HCT116 (cell line): ENCODE measurements around the gene GGCT. TPM values are rescaled to one million over a fixed set of nuclear protein-coding genes. Genes with fewer than 3 reads are reported as not detected.

Experiments used
- ATAC-seq: fragments of 200-7000 bp; cut with Tn5 transposase; 2 replicates; pipeline ENCODE4 v1.9.1; 2020; ENCODE audit warnings: mild to moderate bottlenecking, moderate library complexity
- BruUV-seq: library from RNA; stranded (reverse); fragments of 400-500 nt; replicated peaks from 2 replicates; lab custom pipeline; 2021; lab: Mats Ljungman, UMichigan
- CTCF ChIA-PET: fragments of 300-600 bp; sonication (Branson Sonifier 250); formaldehyde crosslinking; loops from one replicate; lab custom pipeline; 2021; ENCODE audit warnings: antibody characterized with exemption; lab: Charles Lee
- POLR2A ChIA-PET: fragments of 300-600, 350-600 bp; sonication (Branson Sonifier 250); formaldehyde crosslinking; loops from one replicate; lab custom pipeline; 2021; ENCODE audit warnings: antibody characterized with exemption; lab: Charles Lee
- RAD21 ChIA-PET, 2 experiments: fragments of 300-600 bp; sonication (Branson Sonifier 250); formaldehyde crosslinking; loops; one replicate each; lab custom pipeline; 2023; ENCODE audit warnings: low total read pairs in 2 of 2; ENCODE audit not compliant: uncharacterized antibody in 2 of 2, unreplicated experiment in 2 of 2, low non-redundant PET in 1 of 2; lab: Charles Lee
- DNase-seq: peaks from one replicate; pipeline ENCODE4 v3.0.0-alpha.2; 2010; ENCODE audit warnings: low read depth, low spot score
- H2AFZ ChIP-seq: fragments of 200-600 bp; shearing (Covaris generic), sonication (generic); 2 replicates; pipeline ENCODE4 v1.6.1; 2017; ENCODE audit warnings: low read depth, mixed run types, mixed read lengths, antibody characterized with exemption, low read length; ENCODE audit not compliant: poor library complexity, severe bottlenecking
- H3K27ac ChIP-seq: 2 replicates; pipeline ENCODE4 v1.5.1; 2012; ENCODE audit warnings: low read depth, low read length
- H3K27me3 ChIP-seq: fragments of 200-600 bp; sonication (generic); 2 replicates; pipeline ENCODE4 v1.6.1; 2016; ENCODE audit warnings: mixed run types, low read length, mixed read lengths; ENCODE audit not compliant: insufficient read depth
- H3K36me3 ChIP-seq, 2 experiments: fragments of 200-500 bp in 1 of 2; fragments of 200-600 bp in 1 of 2; sonication (Bioruptor generic) in 1 of 2; sonication (generic) in 1 of 2; 2 replicates each; pipeline versions ENCODE4 v1.5.1 to v1.6.1; 2014 to 2016; ENCODE audit warnings: low read length in 2 of 2, inconsistent platforms in 1 of 2, mixed read lengths in 1 of 2, mixed run types in 1 of 2; ENCODE audit not compliant: insufficient read depth in 2 of 2, control insufficient read depth in 1 of 2
- H3K4me1 ChIP-seq, 2 experiments: fragments of 200-600 bp in 1 of 2; sonication (generic) in 1 of 2; 2 replicates each; pipeline versions ENCODE4 v1.5.1 to v1.6.1; 2012 to 2017; ENCODE audit warnings: low read length in 2 of 2, inconsistent platforms in 1 of 2, mild to moderate bottlenecking in 1 of 2, mixed read lengths in 1 of 2, mixed run types in 1 of 2, moderate library complexity in 1 of 2; ENCODE audit not compliant: insufficient read depth in 2 of 2, control insufficient read depth in 1 of 2
- H3K4me2 ChIP-seq: fragments of 200-600 bp; sonication (generic); 2 replicates; pipeline ENCODE4 v1.6.1; 2017; ENCODE audit warnings: mixed run types, low read length, mixed read lengths
- H3K4me3 ChIP-seq, 2 experiments: fragments of 200-600 bp in 1 of 2; sonication (generic) in 1 of 2; replicated peaks in 1 of 2; 2 replicates each; pipeline ENCODE4 v1.5.1; 2011 to 2016; ENCODE audit warnings: low read length in 2 of 2, control low read depth in 1 of 2, low read depth in 1 of 2, mild to moderate bottlenecking in 1 of 2, mixed read lengths in 1 of 2, mixed run types in 1 of 2
- H3K79me2 ChIP-seq: fragments of 200-600 bp; sonication (generic); 2 replicates; pipeline ENCODE4 v1.6.1; 2017; ENCODE audit warnings: mild to moderate bottlenecking, mixed run types, low read length, moderate library complexity, mixed read lengths; ENCODE audit not compliant: insufficient read depth
- H3K9ac ChIP-seq: fragments of 200-600 bp; sonication (generic); 2 replicates; pipeline ENCODE4 v1.6.1; 2016; ENCODE audit warnings: low read length, mixed read lengths
- H3K9me2 ChIP-seq: fragments of 200-600 bp; sonication (generic), shearing (Covaris generic); 2 replicates; pipeline ENCODE4 v1.6.1; 2017; ENCODE audit warnings: mixed run types, mild to moderate bottlenecking, moderate library complexity; ENCODE audit not compliant: insufficient read depth
- H3K9me3 ChIP-seq, 2 experiments: fragments of 200-500 bp in 1 of 2; fragments of 200-600 bp in 1 of 2; sonication (Bioruptor generic) in 1 of 2; sonication (generic) in 1 of 2; 2 replicates each; pipeline ENCODE4 v1.6.1; 2014 to 2017; ENCODE audit warnings: low read length in 2 of 2, mixed read lengths in 2 of 2, inconsistent platforms in 1 of 2, low read depth in 1 of 2, mild to moderate bottlenecking in 1 of 2, mixed run types in 1 of 2, moderate library complexity in 1 of 2; ENCODE audit not compliant: control insufficient read depth in 1 of 2, insufficient read depth in 1 of 2
- H4K20me1 ChIP-seq: fragments of 200-600 bp; sonication (generic), shearing (Covaris generic); 2 replicates; pipeline ENCODE4 v1.6.1; 2017; ENCODE audit warnings: mixed run types, mild to moderate bottlenecking, moderate library complexity; ENCODE audit not compliant: insufficient read depth
- CBX3 ChIP-seq: IDR thresholded peaks from 2 replicates; pipeline ENCODE4 v1.6.1; 2012; ENCODE audit warnings: low read depth
- CEBPB ChIP-seq: IDR thresholded peaks from 2 replicates; pipeline ENCODE4 v1.6.1; 2012; ENCODE audit warnings: low read depth
- EGR1 ChIP-seq: IDR thresholded peaks from 2 replicates; pipeline ENCODE4 v1.6.1; 2012; ENCODE audit warnings: low read depth
- EZH2 ChIP-seq: fragments of 200-600 bp; sonication (generic); IDR thresholded peaks from 2 replicates; pipeline ENCODE4 v1.6.1; 2017; ENCODE audit warnings: antibody characterized with exemption, mixed run types
- EZH2phosphoT487 ChIP-seq: fragments of 200-600 bp; IDR thresholded peaks from 2 replicates; pipeline ENCODE4 v1.6.1; 2018; ENCODE audit warnings: antibody characterized with exemption, borderline replicate concordance
- JUND ChIP-seq: IDR thresholded peaks from 2 replicates; pipeline ENCODE4 v1.6.1; 2012
- POLR2A ChIP-seq: IDR thresholded peaks from 2 replicates; pipeline ENCODE4 v1.7.0; 2011; ENCODE audit warnings: borderline replicate concordance; ENCODE audit not compliant: insufficient read depth, insufficient read length; ENCODE audit errors: extremely low read depth
- POLR2AphosphoS5 ChIP-seq: IDR thresholded peaks from 2 replicates; pipeline ENCODE4 v1.6.1; 2011; ENCODE audit warnings: mild to moderate bottlenecking, low read depth, low read length, moderate library complexity
- RAD21 ChIP-seq: IDR thresholded peaks from 2 replicates; pipeline ENCODE4 v1.6.1; 2012; ENCODE audit warnings: low read depth, mild to moderate bottlenecking
- SIN3A ChIP-seq: IDR thresholded peaks from 2 replicates; pipeline ENCODE4 v1.6.1; 2012; ENCODE audit warnings: low read depth
- SP1 ChIP-seq: IDR thresholded peaks from 2 replicates; pipeline ENCODE4 v1.6.1; 2012; ENCODE audit warnings: low read depth
- SRF ChIP-seq: IDR thresholded peaks from 2 replicates; pipeline ENCODE4 v1.6.1; 2012; ENCODE audit warnings: low read depth
- TCF7L2 ChIP-seq: IDR thresholded peaks from 2 replicates; pipeline ENCODE4 v1.7.0; 2011; ENCODE audit warnings: borderline replicate concordance, inconsistent platforms; ENCODE audit not compliant: insufficient read depth, insufficient read length; ENCODE audit errors: extremely low read depth
- ZFX ChIP-seq: fragments of 450-650 bp; IDR thresholded peaks from 2 replicates; pipeline ENCODE4 v1.6.1; 2017
- ZNF274 ChIP-seq: fragments of 200-500 bp; sonication (Bioruptor generic); IDR thresholded peaks from 2 replicates; pipeline ENCODE4 v1.6.1; 2014; ENCODE audit warnings: mild to moderate bottlenecking, low read depth, low read length, inconsistent platforms
- intact Hi-C: fragments of 100-400 bp; cut with micrococcal nuclease; formaldehyde crosslinking; loops from 2 replicates; pipeline ENCODE4 v1.10.0; 2022
- total RNA-seq: library from RNA; stranded (reverse); gene quantifications from one replicate; pipeline ENCODE4 v1.2.1, GENCODE V29; 2021; ENCODE audit not compliant: unreplicated experiment
- TF ChIP-seq, protein P1 (sequence below): IDR thresholded peaks from 2 replicates; pipeline ENCODE4 v1.6.1; 2012
- TF ChIP-seq, protein P2 (sequence below): IDR thresholded peaks from 2 replicates; pipeline ENCODE4 v1.6.1; 2012
- TF ChIP-seq, protein P3 (sequence below), 3 experiments: fragments of 200-600 bp in 1 of 3; sonication (generic) in 1 of 3; IDR thresholded peaks in 2 of 3; conservative IDR thresholded peaks in 1 of 3; 2 replicates each; pipeline ENCODE4 v1.5.1; 2012 to 2017; ENCODE audit warnings: low read depth in 2 of 3, low read length in 2 of 3, antibody characterized with exemption in 1 of 3, borderline replicate concordance in 1 of 3, control low read depth in 1 of 3, mild to moderate bottlenecking in 1 of 3, mixed read lengths in 1 of 3, mixed run types in 1 of 3, moderate library complexity in 1 of 3; ENCODE audit not compliant: insufficient read depth in 1 of 3
- TF ChIP-seq, protein P4 (sequence below): IDR thresholded peaks from 2 replicates; pipeline ENCODE4 v1.6.1; 2011; ENCODE audit warnings: mild to moderate bottlenecking, low read length, moderate library complexity; ENCODE audit not compliant: insufficient replicate concordance; ENCODE audit errors: extremely low read depth

Gene GGCT
- total RNA-seq, 1 experiment from 2014 or later = 60.6 TPM

DNA sequence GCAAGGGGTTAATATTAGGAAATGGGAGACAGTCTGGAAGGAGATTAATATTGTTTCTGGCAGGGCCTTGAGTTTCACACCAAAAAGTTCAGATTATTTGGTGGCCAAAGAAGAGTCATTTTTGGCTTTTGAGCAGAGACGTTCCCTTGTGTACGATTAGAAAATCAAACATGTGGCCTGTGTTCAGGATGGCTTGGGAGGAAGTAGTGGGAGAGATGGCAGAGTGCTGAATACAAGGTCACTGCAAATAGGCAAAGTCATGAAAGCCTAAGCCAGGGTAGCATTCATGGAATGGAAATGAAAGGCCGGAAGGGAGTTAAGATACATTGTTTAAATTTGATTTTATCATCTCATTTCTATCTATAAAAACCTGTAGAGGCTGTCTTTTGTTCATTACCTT lies 9.5 kb upstream of the GGCT start:
- CTCF ChIA-PET = no interaction called here
- intact Hi-C loops = no loop called here

More for the DNA sequence above, 9.5 kb upstream of the GGCT start:
- Histone ChIP-seq H3K4me1 (no peaks in the 10 kb centered on the region; a peak in 1 of 4 replicates), H4K20me1 (no peaks in the 10 kb centered on the region), H3K27me3 (no peaks in the 10 kb centered on the region), H3K4me3 (no peak overlapping the region), H3K4me2 (no peak overlapping the region), H3K9me3 (no peaks in the 10 kb centered on the region), H3K9me2 (no peaks in the 10 kb centered on the region), H3K36me3 (no peaks in the 10 kb centered on the region), H3K79me2 (no peaks in the 10 kb centered on the region), H3K27ac (no peak overlapping the region), H3K9ac (no peak overlapping the region), H2AFZ (no peak overlapping the region)
- no TSS peak for BruUV-seq
- RAD21 ChIA-PET = no interaction called here
- TF ChIP-seq EZH2phosphoT487 = no peak
- no peak for TF ChIP-seq SRF
- TF ChIP-seq POLR2AphosphoS5 = no peak
- TF ChIP-seq SP1 = no peak
- no peak for TF ChIP-seq EGR1
- TF ChIP-seq, protein P1, sequence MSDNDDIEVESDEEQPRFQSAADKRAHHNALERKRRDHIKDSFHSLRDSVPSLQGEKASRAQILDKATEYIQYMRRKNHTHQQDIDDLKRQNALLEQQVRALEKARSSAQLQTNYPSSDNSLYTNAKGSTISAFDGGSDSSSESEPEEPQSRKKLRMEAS = no peak
- TF ChIP-seq POLR2A = no peak
- TF ChIP-seq JUND = no peak
- TF ChIP-seq CEBPB = no peak
- TF ChIP-seq RAD21 = no peak
- TF ChIP-seq CBX3 = no peak
- TF ChIP-seq TCF7L2 = no peak
- no peak for TF ChIP-seq ZFX
- TF ChIP-seq, protein P2, sequence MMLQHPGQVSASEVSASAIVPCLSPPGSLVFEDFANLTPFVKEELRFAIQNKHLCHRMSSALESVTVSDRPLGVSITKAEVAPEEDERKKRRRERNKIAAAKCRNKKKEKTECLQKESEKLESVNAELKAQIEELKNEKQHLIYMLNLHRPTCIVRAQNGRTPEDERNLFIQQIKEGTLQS = no peak
- TF ChIP-seq EZH2 = no peak
- TF ChIP-seq, protein P3, sequence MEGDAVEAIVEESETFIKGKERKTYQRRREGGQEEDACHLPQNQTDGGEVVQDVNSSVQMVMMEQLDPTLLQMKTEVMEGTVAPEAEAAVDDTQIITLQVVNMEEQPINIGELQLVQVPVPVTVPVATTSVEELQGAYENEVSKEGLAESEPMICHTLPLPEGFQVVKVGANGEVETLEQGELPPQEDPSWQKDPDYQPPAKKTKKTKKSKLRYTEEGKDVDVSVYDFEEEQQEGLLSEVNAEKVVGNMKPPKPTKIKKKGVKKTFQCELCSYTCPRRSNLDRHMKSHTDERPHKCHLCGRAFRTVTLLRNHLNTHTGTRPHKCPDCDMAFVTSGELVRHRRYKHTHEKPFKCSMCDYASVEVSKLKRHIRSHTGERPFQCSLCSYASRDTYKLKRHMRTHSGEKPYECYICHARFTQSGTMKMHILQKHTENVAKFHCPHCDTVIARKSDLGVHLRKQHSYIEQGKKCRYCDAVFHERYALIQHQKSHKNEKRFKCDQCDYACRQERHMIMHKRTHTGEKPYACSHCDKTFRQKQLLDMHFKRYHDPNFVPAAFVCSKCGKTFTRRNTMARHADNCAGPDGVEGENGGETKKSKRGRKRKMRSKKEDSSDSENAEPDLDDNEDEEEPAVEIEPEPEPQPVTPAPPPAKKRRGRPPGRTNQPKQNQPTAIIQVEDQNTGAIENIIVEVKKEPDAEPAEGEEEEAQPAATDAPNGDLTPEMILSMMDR (IDR thresholded peaks at IDR 0.05 in 2 of 3, conservative IDR thresholded peaks at IDR 0.05 in 1 of 3; ENCODE audit: borderline replicate concordance in 1 of 3, insufficient read depth in 1 of 3, low read depth in 2 of 3, low read length in 2 of 3) = no peak
- TF ChIP-seq, protein P4, sequence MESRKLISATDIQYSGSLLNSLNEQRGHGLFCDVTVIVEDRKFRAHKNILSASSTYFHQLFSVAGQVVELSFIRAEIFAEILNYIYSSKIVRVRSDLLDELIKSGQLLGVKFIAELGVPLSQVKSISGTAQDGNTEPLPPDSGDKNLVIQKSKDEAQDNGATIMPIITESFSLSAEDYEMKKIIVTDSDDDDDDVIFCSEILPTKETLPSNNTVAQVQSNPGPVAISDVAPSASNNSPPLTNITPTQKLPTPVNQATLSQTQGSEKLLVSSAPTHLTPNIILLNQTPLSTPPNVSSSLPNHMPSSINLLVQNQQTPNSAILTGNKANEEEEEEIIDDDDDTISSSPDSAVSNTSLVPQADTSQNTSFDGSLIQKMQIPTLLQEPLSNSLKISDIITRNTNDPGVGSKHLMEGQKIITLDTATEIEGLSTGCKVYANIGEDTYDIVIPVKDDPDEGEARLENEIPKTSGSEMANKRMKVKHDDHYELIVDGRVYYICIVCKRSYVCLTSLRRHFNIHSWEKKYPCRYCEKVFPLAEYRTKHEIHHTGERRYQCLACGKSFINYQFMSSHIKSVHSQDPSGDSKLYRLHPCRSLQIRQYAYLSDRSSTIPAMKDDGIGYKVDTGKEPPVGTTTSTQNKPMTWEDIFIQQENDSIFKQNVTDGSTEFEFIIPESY = no peak
- TF ChIP-seq SIN3A = no peak
- no peak for TF ChIP-seq ZNF274
- POLR2A ChIA-PET = no interaction called here
- no peak for DNase-seq
- ATAC-seq = no peak
